Urinary bladder (tissue), 4 donors: Measurements from ENCODE around the gene HAPSTR1. TPM values are rescaled to one million over a fixed set of nuclear protein-coding genes. Genes with fewer than 3 reads are reported as not detected.

Experiments used
- DNase-seq: peaks from one replicate; pipeline ENCODE4 v3.0.0-alpha.2; 2015; ENCODE audit errors: extremely low spot score
- H3K27ac ChIP-seq: one replicate; pipeline ENCODE4 v1.5.1; 2013; ENCODE audit warnings: low read depth, mild to moderate bottlenecking, moderate library complexity
- H3K36me3 ChIP-seq: one replicate; pipeline ENCODE4 v1.6.1; 2013; ENCODE audit warnings: mild to moderate bottlenecking, moderate library complexity; ENCODE audit not compliant: insufficient read depth
- H3K4me1 ChIP-seq: one replicate; pipeline ENCODE4 v1.6.1; 2013; ENCODE audit warnings: mild to moderate bottlenecking, moderate library complexity; ENCODE audit not compliant: insufficient read depth
- H3K4me3 ChIP-seq: one replicate; pipeline ENCODE4 v1.5.1; 2013; ENCODE audit warnings: low read depth, low read length
- whole genome bisulfite sequencing: extraction: QIAGEN DNeasy Blood & Tissue Kit; methylation state at CpG from one replicate; pipeline ENCODE4 v1.1.7; 2013; 5-methylcytosine and 5-hydroxymethylcytosine counted together
- polyA plus RNA-seq: library from polyadenylated mRNA; stranded (reverse); fragments of 200-250 nt; gene quantifications from one replicate; pipeline ENCODE4 v1.2.3, GENCODE V29; 2013
- total RNA-seq: library from RNA; depleted of rRNA; stranded (reverse); fragments of >200 nt; gene quantifications from one replicate; pipeline ENCODE4 v1.2.3, GENCODE V29; 2014
- donor health status: healthy with polysubstance abuse.
- donor health status: healthy.

The HAPSTR1 gene
- total and polyA plus RNA-seq, 2 donors = 16.9 to 69.1 TPM

- Histone ChIP-seq H3K27ac (no peak overlapping the region), H3K36me3 (no peaks in the 10 kb centered on the region), H3K4me1 (peaks cover 2% of the 10 kb centered on the region), H3K4me3 (no peak overlapping the region)
- WGBS = 59% methylated on average over 1 of the region's 1 CpG
- no peak for DNase-seq
Observed at GRCh38 chr16:9095656-9096397, 4.4 kb downstream of the HAPSTR1 start.

GRCh38 chr16:9096416-9096952 is 5.0 kb downstream of the HAPSTR1 start:
- Histone ChIP-seq H3K27ac (no peak overlapping the region), H3K4me1 (peaks cover 2% of the 10 kb centered on the region), H3K36me3 (no peaks in the 10 kb centered on the region), H3K4me3 (no peak overlapping the region)
- 74% methylated on average over 2 of the region's 2 CpGs for WGBS
- no peak for DNase-seq

GRCh38 chr16:9097266-9098219 is 6.1 kb downstream of the HAPSTR1 start:
- Histone ChIP-seq H3K4me1 (peaks cover 2% of the 10 kb centered on the region), H3K4me3 (no peak overlapping the region), H3K36me3 (no peaks in the 10 kb centered on the region), H3K27ac (no peak overlapping the region)
- WGBS = 74% methylated on average over 10 of the region's 10 CpGs
- no peak for DNase-seq

DNA sequence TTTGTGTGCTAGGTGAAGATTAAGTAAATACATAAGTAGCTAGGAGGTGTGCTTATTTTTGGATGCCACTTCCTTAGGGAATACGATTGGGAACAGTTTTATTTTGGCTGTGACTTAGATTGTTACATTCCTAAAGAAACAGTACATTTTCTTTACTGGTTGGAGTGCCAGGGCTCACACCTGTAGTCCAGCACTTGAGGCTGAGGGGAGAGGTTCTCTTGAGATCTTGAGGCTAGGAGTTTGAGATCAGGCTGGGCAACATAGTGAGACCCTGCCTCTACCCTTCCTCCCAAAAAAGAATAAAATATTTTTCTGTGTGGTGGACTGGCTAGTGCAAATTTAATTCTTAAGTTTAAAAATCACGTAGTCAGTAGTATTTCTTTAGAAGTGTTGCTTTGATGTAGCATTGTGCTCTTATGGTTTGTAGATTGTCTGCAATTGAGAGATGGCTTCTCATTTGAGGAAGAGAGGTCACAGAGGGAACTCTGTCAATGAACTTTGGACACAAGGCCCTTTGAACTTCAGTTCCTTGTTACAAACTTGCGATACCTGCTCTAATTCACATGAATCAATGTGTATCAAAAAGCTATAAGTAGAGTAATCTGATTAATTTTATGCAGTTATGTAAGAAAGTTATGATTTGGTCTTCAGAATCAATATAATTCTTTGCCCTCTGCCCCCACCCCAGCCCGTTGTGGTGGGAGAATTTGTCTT is 7.1 kb downstream of the HAPSTR1 start:
- DNase-seq = no peak
- 41% methylated on average over 4 of the region's 4 CpGs for WGBS
- H3K27ac ChIP-seq = no peak overlapping the region
- H3K36me3 ChIP-seq = peaks cover 1% of the 10 kb centered on the region
- H3K4me3 ChIP-seq = no peak overlapping the region
- peaks cover 2% of the 10 kb centered on the region for H3K4me1 ChIP-seq

- 55% methylated on average over 5 of the region's 5 CpGs for WGBS
Observed at GRCh38 chr16:9099131-9099625, 7.7 kb downstream of the HAPSTR1 start.

DNA sequence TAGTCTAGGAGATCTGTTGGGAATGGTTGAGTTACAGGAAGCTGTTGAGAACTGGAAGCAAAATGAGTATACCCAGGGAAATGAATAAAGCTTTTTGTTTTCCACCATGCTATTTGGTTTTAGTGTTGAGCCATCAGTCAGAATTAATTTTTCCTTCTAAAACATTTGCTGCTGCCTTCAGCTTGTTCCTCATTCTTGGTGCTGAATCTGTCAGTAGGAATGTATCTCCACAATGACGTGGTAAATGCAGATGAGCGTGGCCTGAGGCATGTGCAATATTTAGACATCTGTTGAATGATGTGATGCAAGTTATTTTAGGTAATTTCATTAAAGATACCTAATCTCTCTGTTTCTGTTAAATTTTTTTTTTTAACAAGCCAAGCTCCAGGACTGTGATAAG is 10.9 kb downstream of the HAPSTR1 start:
- DNase-seq = no peak
- Histone ChIP-seq H3K4me3 (no peak overlapping the region), H3K4me1 (peaks cover 2% of the 10 kb centered on the region), H3K27ac (no peak overlapping the region), H3K36me3 (peaks cover 4% of the 10 kb centered on the region)
- WGBS = 35% methylated on average over 2 of the region's 2 CpGs

More at GRCh38 chr16:9099131-9099625, 7.7 kb downstream of the HAPSTR1 start:
- DNase-seq = no peak
- Histone ChIP-seq H3K4me3 (no peak overlapping the region), H3K4me1 (peaks cover 2% of the 10 kb centered on the region), H3K27ac (no peak overlapping the region), H3K36me3 (peaks cover 3% of the 10 kb centered on the region)

GRCh38 chr16:9102943-9103342 is 11.5 kb downstream of the HAPSTR1 start:
- peaks cover 2% of the 10 kb centered on the region for H3K4me1 ChIP-seq
- WGBS = 83% methylated on average over 13 of the region's 13 CpGs
- DNase-seq = no peak
- no peak overlapping the region for H3K4me3 ChIP-seq
- H3K36me3 ChIP-seq = peaks cover 4% of the 10 kb centered on the region
- H3K27ac ChIP-seq = no peak overlapping the region

GRCh38 chr16:9103546-9103945 is 12.1 kb downstream of the HAPSTR1 start:
- Histone ChIP-seq H3K4me3 (no peak overlapping the region), H3K27ac (no peak overlapping the region), H3K36me3 (peaks cover 4% of the 10 kb centered on the region), H3K4me1 (peaks cover 2% of the 10 kb centered on the region)
- no peak for DNase-seq
- 77% methylated on average over 3 of the region's 3 CpGs for WGBS

DNA sequence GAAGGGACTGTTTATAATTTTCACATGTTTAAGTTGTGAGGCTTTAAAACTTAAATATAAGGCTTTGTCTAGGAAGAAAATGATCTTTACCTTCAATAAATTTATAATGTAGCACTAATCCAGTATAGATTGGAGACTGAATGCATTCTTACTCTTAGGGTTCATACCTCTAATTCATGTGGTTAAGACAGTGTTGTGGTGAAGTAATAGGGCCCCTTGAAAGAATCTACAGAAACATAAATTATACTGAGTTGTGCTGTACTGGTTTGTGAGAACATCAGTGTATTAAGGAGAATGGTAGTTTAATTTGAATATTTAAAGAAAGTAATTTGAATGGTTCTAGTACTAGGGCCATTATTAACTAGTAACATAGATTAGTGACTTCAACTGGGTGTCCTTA is 13.7 kb downstream of the HAPSTR1 start:
- H3K4me1 ChIP-seq = peaks cover 4% of the 10 kb centered on the region

DNA sequence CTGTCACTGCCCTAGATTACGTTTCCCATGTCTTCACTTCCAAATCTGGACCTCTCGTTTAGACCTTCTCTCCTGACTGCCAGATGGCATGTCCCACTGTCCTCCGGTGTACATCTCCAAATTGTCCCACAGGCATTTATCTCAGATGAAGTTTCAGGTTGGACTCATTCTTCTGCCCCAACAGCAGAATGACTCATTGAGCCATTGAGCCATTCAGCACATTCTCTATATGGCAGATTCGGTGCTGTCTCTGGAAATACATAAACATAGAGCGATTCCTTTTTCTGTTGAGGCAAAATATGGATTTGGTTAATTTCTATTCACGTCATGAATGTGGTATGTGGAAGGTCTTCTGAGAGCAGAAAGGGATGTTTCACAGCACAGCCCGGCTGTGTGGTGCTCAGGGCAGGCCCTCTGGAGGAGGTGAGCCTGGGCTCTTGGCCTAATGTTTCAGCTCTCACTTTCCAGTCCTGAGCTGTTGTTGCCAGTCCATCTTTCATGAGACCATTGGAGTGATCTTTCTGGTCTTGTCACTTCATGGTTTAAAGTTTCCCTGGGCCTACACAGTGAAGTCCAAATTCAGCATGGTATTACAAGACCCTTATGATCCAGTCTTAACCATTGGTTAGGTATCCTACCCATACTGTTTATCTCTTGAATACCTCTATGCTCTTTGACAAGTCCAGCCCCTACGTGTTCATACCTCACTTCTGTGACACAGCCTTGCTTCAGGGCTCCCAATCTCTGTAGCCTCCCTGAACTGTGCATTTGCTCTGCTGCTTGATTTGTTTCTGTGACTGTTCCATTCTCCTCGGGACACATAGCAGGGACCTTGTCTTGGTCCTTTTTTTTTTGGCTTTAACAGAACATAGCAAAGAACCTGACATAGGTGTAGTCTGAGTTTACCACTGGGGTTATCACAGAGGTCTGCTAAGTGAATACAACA is 15.9 kb downstream of the HAPSTR1 start:
- Histone ChIP-seq H3K36me3 (peaks cover 4% of the 10 kb centered on the region), H3K4me1 (peaks cover 2% of the 10 kb centered on the region), H3K27ac (no peak overlapping the region), H3K4me3 (no peak overlapping the region)
- DNase-seq = no peak
- 78% methylated on average over 9 of the region's 9 CpGs for WGBS

More for the DNA sequence above, 13.7 kb downstream of the HAPSTR1 start:
- H3K36me3 ChIP-seq = peaks cover 4% of the 10 kb centered on the region
- no peak overlapping the region for H3K27ac ChIP-seq
- DNase-seq = no peak
- H3K4me3 ChIP-seq = no peak overlapping the region

GRCh38 chr16:9109255-9109654 is 17.8 kb downstream of the HAPSTR1 start:
- DNase-seq = no peak
- 59% methylated on average over 4 of the region's 4 CpGs for WGBS
- Histone ChIP-seq H3K27ac (no peak overlapping the region), H3K4me1 (peaks cover 2% of the 10 kb centered on the region), H3K4me3 (no peak overlapping the region), H3K36me3 (peaks cover 2% of the 10 kb centered on the region)

- DNase-seq = no peak
- H3K4me3 ChIP-seq = no peak overlapping the region
- H3K27ac ChIP-seq = no peak overlapping the region
- H3K4me1 ChIP-seq = peaks cover 2% of the 10 kb centered on the region
- 53% methylated on average over 5 of the region's 5 CpGs for WGBS
- peaks cover 3% of the 10 kb centered on the region for H3K36me3 ChIP-seq
Observed at GRCh38 chr16:9112166-9112843, 20.9 kb downstream of the HAPSTR1 start.
